ENCODE measurements around the gene FAM120B. TPM values are rescaled to one million over a fixed set of nuclear protein-coding genes. Genes with fewer than 3 reads are reported as not detected.

FAM120B gene
- total RNA-seq, 1 experiment from 2014 or later: 23.4 TPM

- CTCF ChIA-PET: interaction anchor here (0.6 to 0.7 kb wide), 2 partner anchors 40 to 113 kb away, joined by 3 read pairs; no protein-coding TSS in a partner anchor
- H3K9me3 Mint-ChIP-seq (ENCODE audit: unreplicated experiment): peaks cover 6% of the 10 kb centered on the region
- peaks cover 34% of the 10 kb centered on the region for H3K36me3 Mint-ChIP-seq (ENCODE audit: insufficient read depth, unreplicated experiment)
- peaks cover 21% of the 10 kb centered on the region for H3K4me1 Mint-ChIP-seq (ENCODE audit: insufficient read depth, unreplicated experiment)
- BruUV-seq (replicated peaks): no TSS peak
- TF ChIP-seq CTCF (IDR thresholded peaks at IDR 0.05; ENCODE audit: unreplicated experiment): no peak
- POLR2A ChIA-PET: interaction anchor here (0.6 to 2.3 kb wide), 3 partner anchors 34 to 93 kb away, joined by 3 to 11 read pairs (median 4); no protein-coding TSS in a partner anchor
- no peak for DNase-seq (ENCODE audit: unreplicated experiment)
- intact Hi-C loops (cut with micrococcal nuclease): no loop called here
- no peaks in the 10 kb centered on the region for H3K27me3 Mint-ChIP-seq (ENCODE audit: insufficient read depth, unreplicated experiment)
- no peak overlapping the region for H3K4me3 Mint-ChIP-seq (ENCODE audit: unreplicated experiment)
- H3K27ac Mint-ChIP-seq (ENCODE audit: low read depth, unreplicated experiment): no peak overlapping the region
Observed at GRCh38 chr6:170404036-170404435, 97.5 kb downstream of the FAM120B start.

- POLR2A ChIA-PET: interaction anchor here (1.0 to 2.3 kb wide), 3 partner anchors 33 to 99 kb away, joined by 3 to 11 read pairs (median 3); partner anchors contain the start of gene FAM120B
Observed at GRCh38 chr6:170404697-170405096, 98.1 kb downstream of the FAM120B start.

GRCh38 chr6:170405311-170405975, 98.9 kb downstream of the FAM120B start:
- Mint-ChIP-seq H3K27ac (ENCODE audit: low read depth, unreplicated experiment) (peak overlapping the region; percentile 91), H3K9me3 (ENCODE audit: unreplicated experiment) (peaks cover 6% of the 10 kb centered on the region), H3K27me3 (ENCODE audit: insufficient read depth, unreplicated experiment) (no peaks in the 10 kb centered on the region), H3K4me1 (ENCODE audit: insufficient read depth, unreplicated experiment) (peaks cover 21% of the 10 kb centered on the region), H3K4me3 (ENCODE audit: unreplicated experiment) (no peak overlapping the region), H3K36me3 (ENCODE audit: insufficient read depth, unreplicated experiment) (peaks cover 34% of the 10 kb centered on the region)
- POLR2A ChIA-PET: interaction anchor here (0.8 to 2.3 kb wide), 6 partner anchors 9 to 148 kb away, joined by 3 to 11 read pairs (median 3); partner anchors contain the start of genes FAM120B and PSMB1
- intact Hi-C loops (cut with micrococcal nuclease): no loop called here
- CTCF ChIA-PET: interaction anchor here (0.7 to 1.2 kb wide), 3 partner anchors 9 to 640 kb away, joined by 3 to 4 read pairs (median 4); no protein-coding TSS in a partner anchor
- TF ChIP-seq CTCF (IDR thresholded peaks at IDR 0.05; ENCODE audit: unreplicated experiment): no peak
- peak; percentile 75 for DNase-seq (ENCODE audit: unreplicated experiment)
- BruUV-seq (replicated peaks): no TSS peak

More at GRCh38 chr6:170404697-170405096, 98.1 kb downstream of the FAM120B start:
- Mint-ChIP-seq H3K4me1 (ENCODE audit: insufficient read depth, unreplicated experiment) (peaks cover 21% of the 10 kb centered on the region), H3K27ac (ENCODE audit: low read depth, unreplicated experiment) (peak overlapping the region; percentile 91), H3K9me3 (ENCODE audit: unreplicated experiment) (peaks cover 6% of the 10 kb centered on the region), H3K36me3 (ENCODE audit: insufficient read depth, unreplicated experiment) (peaks cover 34% of the 10 kb centered on the region), H3K27me3 (ENCODE audit: insufficient read depth, unreplicated experiment) (no peaks in the 10 kb centered on the region), H3K4me3 (ENCODE audit: unreplicated experiment) (no peak overlapping the region)
- intact Hi-C loops (cut with micrococcal nuclease): no loop called here
- DNase-seq (ENCODE audit: unreplicated experiment): no peak
- no TSS peak for BruUV-seq (replicated peaks)
- no peak for TF ChIP-seq CTCF (IDR thresholded peaks at IDR 0.05; ENCODE audit: unreplicated experiment)
- CTCF ChIA-PET: interaction anchor here (0.7 to 1.1 kb wide), 2 partner anchors 8 to 39 kb away, joined by 3 to 4 read pairs; no protein-coding TSS in a partner anchor

- peak overlapping the region; percentile 91 for H3K27ac Mint-ChIP-seq (ENCODE audit: low read depth, unreplicated experiment)
- peaks cover 21% of the 10 kb centered on the region for H3K4me1 Mint-ChIP-seq (ENCODE audit: insufficient read depth, unreplicated experiment)
- peaks cover 34% of the 10 kb centered on the region for H3K36me3 Mint-ChIP-seq (ENCODE audit: insufficient read depth, unreplicated experiment)
Observed at GRCh38 chr6:170407200-170407599, 100.6 kb downstream of the FAM120B start.

More at GRCh38 chr6:170407200-170407599, 100.6 kb downstream of the FAM120B start:
- ChIA-PET POLR2A (interaction anchor here (0.5 to 1.8 kb wide), 5 partner anchors 24 to 606 kb away, joined by 3 to 4 read pairs (median 3); no protein-coding TSS in a partner anchor), CTCF (interaction anchor here (1.4 kb wide), 1 partner anchor 576 kb away, joined by 5 read pairs; no protein-coding TSS in a partner anchor)
- BruUV-seq (replicated peaks): no TSS peak
- no peak for DNase-seq (ENCODE audit: unreplicated experiment)
- Mint-ChIP-seq H3K27me3 (ENCODE audit: insufficient read depth, unreplicated experiment) (no peaks in the 10 kb centered on the region), H3K4me3 (ENCODE audit: unreplicated experiment) (no peak overlapping the region), H3K9me3 (ENCODE audit: unreplicated experiment) (peaks cover 6% of the 10 kb centered on the region)
- intact Hi-C loops (cut with micrococcal nuclease): no loop called here
- no peak for TF ChIP-seq CTCF (IDR thresholded peaks at IDR 0.05; ENCODE audit: unreplicated experiment)
